H1 (cell line): ENCODE results near the gene SEMA3C. TPM values are rescaled to one million over a fixed set of nuclear protein-coding genes. Genes with fewer than 3 reads are reported as not detected.

Experiments
- CTCF ChIA-PET: fragments of 300-600 bp; sonication (Branson Sonifier 250); formaldehyde crosslinking; loops from one replicate; lab custom pipeline; 2021; ENCODE audit not compliant: partially characterized antibody; lab: Charles Lee
- POLR2A ChIA-PET: fragments of 300-600 bp; sonication (Branson Sonifier 250); formaldehyde crosslinking; loops from one replicate; lab custom pipeline; 2021; ENCODE audit warnings: inconsistent platforms; ENCODE audit not compliant: partially characterized antibody; lab: Charles Lee
- DNase-seq, 2 experiments: peaks; one replicate each; pipeline versions ENCODE4 v3.0.0 to v3.0.0-alpha.2; 2010 to 2022; ENCODE audit warnings: low spot score in 2 of 2, low read depth in 1 of 2, mixed read lengths in 1 of 2
- FAIRE-seq: peaks from 2 replicates; lab custom pipeline; 2011; peaks lifted over from hg19 to GRCh38; lab: Jason Lieb, UNC
- H2AFZ ChIP-seq: 2 replicates; pipeline ENCODE4 v1.8.1; 2012; ENCODE audit warnings: low read length, inconsistent platforms
- H2AK5ac ChIP-seq: 2 replicates; pipeline ENCODE4 v1.6.1; 2013; ENCODE audit warnings: low read depth, low read length
- H2BK120ac ChIP-seq: replicated peaks from 2 replicates; pipeline ENCODE3; 2013; ENCODE audit warnings: low read depth, low read length, inconsistent platforms
- H2BK12ac ChIP-seq: 2 replicates; pipeline ENCODE4 v1.6.1; 2013; ENCODE audit warnings: low read depth, low read length
- H2BK15ac ChIP-seq: 2 replicates; pipeline ENCODE4 v1.6.1; 2013; ENCODE audit warnings: low read length
- H2BK20ac ChIP-seq: 2 replicates; pipeline ENCODE4 v1.6.1; 2013; ENCODE audit warnings: low read length
- H2BK5ac ChIP-seq: 2 replicates; pipeline ENCODE4 v1.6.1; 2013; ENCODE audit warnings: low read depth, low read length
- H3K14ac ChIP-seq: 2 replicates; pipeline ENCODE4 v1.6.1; 2013; ENCODE audit warnings: inconsistent platforms; ENCODE audit not compliant: insufficient read length
- H3K18ac ChIP-seq: 2 replicates; pipeline ENCODE4 v1.6.1; 2013; ENCODE audit warnings: low read length; ENCODE audit errors: extremely low read depth
- H3K23ac ChIP-seq: 2 replicates; pipeline ENCODE4 v1.6.1; 2013; ENCODE audit warnings: inconsistent platforms; ENCODE audit not compliant: insufficient read length
- H3K23me2 ChIP-seq: 2 replicates; pipeline ENCODE4 v1.6.1; 2013; ENCODE audit warnings: low read depth, low read length
- H3K27ac ChIP-seq: 2 replicates; pipeline ENCODE4 v1.6.1; 2011; ENCODE audit warnings: low read depth, low read length, inconsistent platforms
- H3K27me3 ChIP-seq, 4 experiments: replicated peaks in 1 of 4; 1 replicate in 1 of 4; 2 replicates in 3 of 4; pipeline versions ENCODE4 v1.6.1 to v1.8.1; 2011 to 2013; ENCODE audit warnings: low read length in 3 of 4, mild to moderate bottlenecking in 3 of 4, inconsistent platforms in 2 of 4, mixed read lengths in 2 of 4, moderate library complexity in 1 of 4; ENCODE audit not compliant: control insufficient read depth in 3 of 4, insufficient read depth in 3 of 4; ENCODE audit errors: extremely low read depth in 1 of 4
- H3K36me3 ChIP-seq, 4 experiments: 2 replicates each; pipeline versions ENCODE4 v1.6.1 to v1.8.1; 2011 to 2013; ENCODE audit warnings: mild to moderate bottlenecking in 4 of 4, low read length in 3 of 4, moderate library complexity in 2 of 4, control low read depth in 1 of 4, inconsistent platforms in 1 of 4; ENCODE audit not compliant: insufficient read depth in 4 of 4, control insufficient read depth in 2 of 4
- H3K4ac ChIP-seq: replicated peaks from 2 replicates; pipeline ENCODE3; 2013; ENCODE audit warnings: low read length, low read depth, mixed read lengths, inconsistent platforms; ENCODE audit not compliant: insufficient read length
- H3K4me1 ChIP-seq, 4 experiments: replicated peaks in 1 of 4; 1 replicate in 1 of 4; 2 replicates in 3 of 4; pipeline versions ENCODE4 v1.6.1 to v1.8.1; 2011 to 2013; ENCODE audit warnings: low read length in 3 of 4, inconsistent platforms in 2 of 4, mixed read lengths in 1 of 4; ENCODE audit not compliant: insufficient read depth in 4 of 4, control insufficient read depth in 3 of 4
- H3K4me2 ChIP-seq, 2 experiments: 2 replicates each; pipeline versions ENCODE4 v1.6.1 to v1.8.1; 2011 to 2013; ENCODE audit warnings: low read depth in 2 of 2, low read length in 2 of 2, control low read depth in 1 of 2, inconsistent platforms in 1 of 2, mild to moderate bottlenecking in 1 of 2; ENCODE audit not compliant: insufficient read depth in 1 of 2
- H3K4me3 ChIP-seq, 4 experiments: fragments of 200-600, 300-600 bp in 1 of 4; sonication (generic), shearing (Covaris generic), sonication (Bioruptor Twin) in 1 of 4; 2 replicates each; pipeline versions ENCODE4 v1.5.1 to v1.8.1; 2011 to 2016; ENCODE audit warnings: low read length in 4 of 4, low read depth in 3 of 4, control low read depth in 2 of 4, inconsistent platforms in 2 of 4, mild to moderate bottlenecking in 2 of 4, mixed read lengths in 1 of 4, moderate library complexity in 1 of 4; ENCODE audit not compliant: insufficient read depth in 2 of 4; ENCODE audit errors: extremely low read depth in 1 of 4
- H3K56ac ChIP-seq: replicated peaks from 2 replicates; pipeline ENCODE3; 2013; ENCODE audit warnings: low read depth, mild to moderate bottlenecking, mixed read lengths, low read length, inconsistent platforms; ENCODE audit not compliant: insufficient read length
- H3K79me1 ChIP-seq: 2 replicates; pipeline ENCODE4 v1.6.1; 2013; ENCODE audit warnings: low read depth, low read length, control low read depth
- H3K79me2 ChIP-seq, 2 experiments: 2 replicates each; pipeline versions ENCODE4 v1.6.1 to v1.8.1; 2012 to 2013; ENCODE audit warnings: low read length in 2 of 2, mild to moderate bottlenecking in 2 of 2, inconsistent platforms in 1 of 2; ENCODE audit not compliant: insufficient read depth in 2 of 2, control insufficient read depth in 1 of 2
- H3K9ac ChIP-seq, 4 experiments: replicated peaks in 1 of 4; 1 replicate in 1 of 4; 2 replicates in 3 of 4; pipeline versions ENCODE4 v1.6.1 to v1.8.1; 2011 to 2013; ENCODE audit warnings: low read depth in 3 of 4, low read length in 3 of 4, control low read depth in 2 of 4, mild to moderate bottlenecking in 2 of 4, moderate library complexity in 2 of 4, inconsistent platforms in 1 of 4; ENCODE audit errors: extremely low read depth in 1 of 4
- H3K9me3 ChIP-seq, 2 experiments: 2 replicates each; pipeline versions ENCODE4 v1.6.1 to v1.8.1; 2012 to 2013; ENCODE audit warnings: mild to moderate bottlenecking in 2 of 2, moderate library complexity in 2 of 2, control low read depth in 1 of 2, inconsistent platforms in 1 of 2, low read depth in 1 of 2, low read length in 1 of 2, mixed read lengths in 1 of 2; ENCODE audit not compliant: insufficient read depth in 2 of 2
- H4K20me1 ChIP-seq, 2 experiments: replicated peaks in 1 of 2; 2 replicates each; pipeline versions ENCODE3 to v1.8.1; 2011 to 2013; ENCODE audit warnings: inconsistent platforms in 2 of 2, low read length in 2 of 2, mild to moderate bottlenecking in 1 of 2; ENCODE audit not compliant: insufficient read depth in 2 of 2, control insufficient read depth in 1 of 2
- H4K5ac ChIP-seq: 2 replicates; pipeline ENCODE4 v1.6.1; 2013; ENCODE audit warnings: low read length, low read depth, mixed read lengths, inconsistent platforms; ENCODE audit not compliant: insufficient read length
- H4K8ac ChIP-seq: 2 replicates; pipeline ENCODE4 v1.8.0; 2013; ENCODE audit warnings: mild to moderate bottlenecking, moderate library complexity, low read length, inconsistent platforms; ENCODE audit not compliant: insufficient read depth; ENCODE audit errors: extremely low read depth
- H4K91ac ChIP-seq: replicated peaks from 2 replicates; pipeline ENCODE3; 2013; ENCODE audit warnings: low read length, mixed read lengths, inconsistent platforms; ENCODE audit not compliant: insufficient read length
- WGBS, 2 experiments: shearing (Covaris generic) in 1 of 2; methylation state at CpG; one replicate each; pipeline versions ENCODE4 v1.1.6 to v1.1.7; 2013 to 2015; ENCODE audit warnings: low lambda C conversion rate in 2 of 2, mixed read lengths in 2 of 2, inconsistent platforms in 1 of 2, low coverage in 1 of 2, missing lambda C conversion rate in 1 of 2; ENCODE audit not compliant: insufficient replicate concordance in 2 of 2, insufficient coverage in 1 of 2, insufficient read length in 1 of 2; ENCODE audit errors: extremely low coverage in 1 of 2, missing lambda C conversion rate in 1 of 2; 5-methylcytosine and 5-hydroxymethylcytosine counted together
- polyA plus RNA-seq, 7 experiments: library from polyadenylated mRNA; depleted of rRNA in 3 of 7; stranded (reverse) in 5 of 7; unstranded in 2 of 7; fragments of >200 nt in 5 of 7; fragments of 200-250 nt in 2 of 7; gene quantifications; 1 replicate in 5 of 7; 2 replicates in 1 of 7; 4 replicates in 1 of 7; pipeline versions ENCODE4 v1.2.1 to v1.2.3, GENCODE V29; 2011 to 2013; ENCODE audit warnings: missing spikeins in 2 of 7, mixed read lengths in 2 of 7
- total RNA-seq: library from RNA; stranded (reverse); fragmentation: NEBNext Ultra II Directional; extraction: Animal tissue kit (Norgen Biotek cat#: 25700); gene quantifications from 2 replicates; pipeline ENCODE4 v1.2.1, GENCODE V29; 2021
- TF ChIP-seq, protein P1 (sequence below): fragments of 300-600 bp; sonication (generic); IDR thresholded peaks from 2 replicates; pipeline ENCODE4 v1.7.1; 2012; ENCODE audit warnings: low read length, moderate library complexity, mild to moderate bottlenecking, inconsistent platforms; ENCODE audit not compliant: insufficient replicate concordance

SEMA3C gene
- total and polyA plus RNA-seq, 2 of the 8 experiments (the other 6 are each of a cell fraction or from before 2014, with no cell fraction given) = 0.15 to 1.4 TPM

GRCh38 chr7:80934321-80934720, 15.5 kb upstream of the SEMA3C start:
- H3K14ac ChIP-seq = no peak overlapping the region
- no peak overlapping the region for H2AK5ac ChIP-seq
- no peaks in the 10 kb centered on the region for H3K79me2 ChIP-seq
- no peaks in the 10 kb centered on the region for H3K36me3 ChIP-seq
- no peak overlapping the region for H2BK15ac ChIP-seq
- no peak overlapping the region for H2BK12ac ChIP-seq
- H2BK120ac ChIP-seq = no peak overlapping the region
- H3K27me3 ChIP-seq = no peaks in the 10 kb centered on the region
- no peaks in the 10 kb centered on the region for H3K4me1 ChIP-seq
- DNase-seq (no peak), FAIRE-seq (no peak)
- ChIA-PET POLR2A (no interaction called here), CTCF (no interaction called here)
- H3K4ac ChIP-seq = no peak overlapping the region
- no peaks in the 10 kb centered on the region for H3K23me2 ChIP-seq
- no peaks in the 10 kb centered on the region for H3K9me3 ChIP-seq
- H4K20me1 ChIP-seq = no peaks in the 10 kb centered on the region
- H3K56ac ChIP-seq = no peak overlapping the region
- no peak overlapping the region for H3K4me3 ChIP-seq
- H3K23ac ChIP-seq = no peak overlapping the region
- H2BK5ac ChIP-seq = no peak overlapping the region
- H2AFZ ChIP-seq = no peak overlapping the region
- H3K18ac ChIP-seq = no peak overlapping the region
- no peak overlapping the region for H2BK20ac ChIP-seq
- H3K4me2 ChIP-seq = no peak overlapping the region
- no peak overlapping the region for H4K8ac ChIP-seq
- H4K91ac ChIP-seq = no peak overlapping the region
- no peak overlapping the region for H3K27ac ChIP-seq
- H3K9ac ChIP-seq = no peak overlapping the region
- H3K79me1 ChIP-seq = no peaks in the 10 kb centered on the region
- 77 to 100% methylated on average over 1 of the region's 1 CpG for WGBS, 2 experiments
- H4K5ac ChIP-seq = no peak overlapping the region
- TF ChIP-seq, protein P1, sequence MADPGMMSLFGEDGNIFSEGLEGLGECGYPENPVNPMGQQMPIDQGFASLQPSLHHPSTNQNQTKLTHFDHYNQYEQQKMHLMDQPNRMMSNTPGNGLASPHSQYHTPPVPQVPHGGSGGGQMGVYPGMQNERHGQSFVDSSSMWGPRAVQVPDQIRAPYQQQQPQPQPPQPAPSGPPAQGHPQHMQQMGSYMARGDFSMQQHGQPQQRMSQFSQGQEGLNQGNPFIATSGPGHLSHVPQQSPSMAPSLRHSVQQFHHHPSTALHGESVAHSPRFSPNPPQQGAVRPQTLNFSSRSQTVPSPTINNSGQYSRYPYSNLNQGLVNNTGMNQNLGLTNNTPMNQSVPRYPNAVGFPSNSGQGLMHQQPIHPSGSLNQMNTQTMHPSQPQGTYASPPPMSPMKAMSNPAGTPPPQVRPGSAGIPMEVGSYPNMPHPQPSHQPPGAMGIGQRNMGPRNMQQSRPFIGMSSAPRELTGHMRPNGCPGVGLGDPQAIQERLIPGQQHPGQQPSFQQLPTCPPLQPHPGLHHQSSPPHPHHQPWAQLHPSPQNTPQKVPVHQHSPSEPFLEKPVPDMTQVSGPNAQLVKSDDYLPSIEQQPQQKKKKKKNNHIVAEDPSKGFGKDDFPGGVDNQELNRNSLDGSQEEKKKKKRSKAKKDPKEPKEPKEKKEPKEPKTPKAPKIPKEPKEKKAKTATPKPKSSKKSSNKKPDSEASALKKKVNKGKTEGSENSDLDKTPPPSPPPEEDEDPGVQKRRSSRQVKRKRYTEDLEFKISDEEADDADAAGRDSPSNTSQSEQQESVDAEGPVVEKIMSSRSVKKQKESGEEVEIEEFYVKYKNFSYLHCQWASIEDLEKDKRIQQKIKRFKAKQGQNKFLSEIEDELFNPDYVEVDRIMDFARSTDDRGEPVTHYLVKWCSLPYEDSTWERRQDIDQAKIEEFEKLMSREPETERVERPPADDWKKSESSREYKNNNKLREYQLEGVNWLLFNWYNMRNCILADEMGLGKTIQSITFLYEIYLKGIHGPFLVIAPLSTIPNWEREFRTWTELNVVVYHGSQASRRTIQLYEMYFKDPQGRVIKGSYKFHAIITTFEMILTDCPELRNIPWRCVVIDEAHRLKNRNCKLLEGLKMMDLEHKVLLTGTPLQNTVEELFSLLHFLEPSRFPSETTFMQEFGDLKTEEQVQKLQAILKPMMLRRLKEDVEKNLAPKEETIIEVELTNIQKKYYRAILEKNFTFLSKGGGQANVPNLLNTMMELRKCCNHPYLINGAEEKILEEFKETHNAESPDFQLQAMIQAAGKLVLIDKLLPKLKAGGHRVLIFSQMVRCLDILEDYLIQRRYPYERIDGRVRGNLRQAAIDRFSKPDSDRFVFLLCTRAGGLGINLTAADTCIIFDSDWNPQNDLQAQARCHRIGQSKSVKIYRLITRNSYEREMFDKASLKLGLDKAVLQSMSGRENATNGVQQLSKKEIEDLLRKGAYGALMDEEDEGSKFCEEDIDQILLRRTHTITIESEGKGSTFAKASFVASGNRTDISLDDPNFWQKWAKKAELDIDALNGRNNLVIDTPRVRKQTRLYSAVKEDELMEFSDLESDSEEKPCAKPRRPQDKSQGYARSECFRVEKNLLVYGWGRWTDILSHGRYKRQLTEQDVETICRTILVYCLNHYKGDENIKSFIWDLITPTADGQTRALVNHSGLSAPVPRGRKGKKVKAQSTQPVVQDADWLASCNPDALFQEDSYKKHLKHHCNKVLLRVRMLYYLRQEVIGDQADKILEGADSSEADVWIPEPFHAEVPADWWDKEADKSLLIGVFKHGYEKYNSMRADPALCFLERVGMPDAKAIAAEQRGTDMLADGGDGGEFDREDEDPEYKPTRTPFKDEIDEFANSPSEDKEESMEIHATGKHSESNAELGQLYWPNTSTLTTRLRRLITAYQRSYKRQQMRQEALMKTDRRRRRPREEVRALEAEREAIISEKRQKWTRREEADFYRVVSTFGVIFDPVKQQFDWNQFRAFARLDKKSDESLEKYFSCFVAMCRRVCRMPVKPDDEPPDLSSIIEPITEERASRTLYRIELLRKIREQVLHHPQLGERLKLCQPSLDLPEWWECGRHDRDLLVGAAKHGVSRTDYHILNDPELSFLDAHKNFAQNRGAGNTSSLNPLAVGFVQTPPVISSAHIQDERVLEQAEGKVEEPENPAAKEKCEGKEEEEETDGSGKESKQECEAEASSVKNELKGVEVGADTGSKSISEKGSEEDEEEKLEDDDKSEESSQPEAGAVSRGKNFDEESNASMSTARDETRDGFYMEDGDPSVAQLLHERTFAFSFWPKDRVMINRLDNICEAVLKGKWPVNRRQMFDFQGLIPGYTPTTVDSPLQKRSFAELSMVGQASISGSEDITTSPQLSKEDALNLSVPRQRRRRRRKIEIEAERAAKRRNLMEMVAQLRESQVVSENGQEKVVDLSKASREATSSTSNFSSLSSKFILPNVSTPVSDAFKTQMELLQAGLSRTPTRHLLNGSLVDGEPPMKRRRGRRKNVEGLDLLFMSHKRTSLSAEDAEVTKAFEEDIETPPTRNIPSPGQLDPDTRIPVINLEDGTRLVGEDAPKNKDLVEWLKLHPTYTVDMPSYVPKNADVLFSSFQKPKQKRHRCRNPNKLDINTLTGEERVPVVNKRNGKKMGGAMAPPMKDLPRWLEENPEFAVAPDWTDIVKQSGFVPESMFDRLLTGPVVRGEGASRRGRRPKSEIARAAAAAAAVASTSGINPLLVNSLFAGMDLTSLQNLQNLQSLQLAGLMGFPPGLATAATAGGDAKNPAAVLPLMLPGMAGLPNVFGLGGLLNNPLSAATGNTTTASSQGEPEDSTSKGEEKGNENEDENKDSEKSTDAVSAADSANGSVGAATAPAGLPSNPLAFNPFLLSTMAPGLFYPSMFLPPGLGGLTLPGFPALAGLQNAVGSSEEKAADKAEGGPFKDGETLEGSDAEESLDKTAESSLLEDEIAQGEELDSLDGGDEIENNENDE = no peak
